Transverse colon (tissue), 4 donors: ENCODE measurements around the gene LRP1B. TPM values are rescaled to one million over a fixed set of nuclear protein-coding genes. Genes with fewer than 3 reads are reported as not detected.

Experiments used
- DNase-seq: peaks from one replicate; pipeline ENCODE4 v3.0.0-alpha.2; 2019
- H3K27ac ChIP-seq, 4 donors: fragments of 200-600 bp; sonication (generic); 2 replicates each; pipeline ENCODE4 v1.5.1; 2016 to 2018; ENCODE audit warnings: inconsistent platforms in 4 of 4
- H3K27me3 ChIP-seq: fragments of 200-600 bp; sonication (generic); 2 replicates; pipeline ENCODE4 v1.5.1; 2017; ENCODE audit warnings: inconsistent platforms
- H3K36me3 ChIP-seq, 4 donors: fragments of 200-600 bp; sonication (generic); 2 replicates each; pipeline ENCODE4 v1.5.1; 2017 to 2019; ENCODE audit warnings: inconsistent platforms in 4 of 4
- H3K4me1 ChIP-seq, 4 donors: fragments of 200-600 bp; sonication (generic); 2 replicates each; pipeline ENCODE4 v1.5.1; 2017 to 2020; ENCODE audit warnings: inconsistent platforms in 4 of 4
- H3K4me3 ChIP-seq, 4 donors: fragments of 200-600 bp; sonication (generic); 1 replicate in 1 of 4; 2 replicates in 3 of 4; pipeline versions ENCODE4 v1.5.1 to v1.6.1; 2017 to 2019; ENCODE audit warnings: inconsistent platforms in 4 of 4
- H3K9me3 ChIP-seq, 2 donors: fragments of 200-600 bp; sonication (generic); 2 replicates each; pipeline ENCODE4 v1.5.1; 2017 to 2019; ENCODE audit warnings: inconsistent platforms in 2 of 2
- CTCF ChIP-seq, 5 experiments: fragments of 200-600 bp in 3 of 5; fragments of 450-650 bp in 2 of 5; sonication (generic) in 3 of 5; IDR thresholded peaks; 1 replicate in 2 of 5; 2 replicates in 3 of 5; pipeline ENCODE4 v1.5.1; 2016 to 2017; ENCODE audit warnings: antibody characterized with exemption in 5 of 5, inconsistent platforms in 3 of 5, mild to moderate bottlenecking in 2 of 5, moderate library complexity in 1 of 5
- EP300 ChIP-seq: sonication (generic); formaldehyde crosslinking; IDR thresholded peaks from one replicate; pipeline ENCODE4 v1.6.1; 2017; ENCODE audit warnings: antibody characterized with exemption, low read depth
- POLR2A ChIP-seq: fragments of 450-650 bp; IDR thresholded peaks from one replicate; pipeline ENCODE4 v1.6.1; 2016; ENCODE audit warnings: antibody characterized with exemption, mild to moderate bottlenecking, moderate library complexity
- POLR2AphosphoS5 ChIP-seq, 3 donors: sonication (generic); formaldehyde crosslinking; IDR thresholded peaks; one replicate each; pipeline ENCODE4 v1.6.1; 2016; ENCODE audit warnings: antibody characterized with exemption in 3 of 3
- WGBS, 2 donors: methylation state at CpG; one replicate each; pipeline ENCODE4 v1.1.5; 2018; ENCODE audit warnings: low coverage in 1 of 2; 5-methylcytosine and 5-hydroxymethylcytosine counted together
- in situ Hi-C, 4 donors: fragments of 200-750 bp; cut with MboI; loops; one replicate each; pipeline versions ENCODE4 v1.15.0 to v1.15.1; 2017; ENCODE audit warnings: low sequenced_read_pairs in 3 of 4, low pct_ligation_motif_present in 1 of 4, low pct_unique_long_range_greater_than_20kb in 1 of 4
- intact Hi-C: fragments of 100-400 bp; cut with DNase I; formaldehyde crosslinking; loops from one replicate; pipeline ENCODE4 v1.15.1; 2023; ENCODE audit warnings: low total_unique reads
- total RNA-seq, 4 donors: library from RNA; depleted of rRNA; stranded (reverse); fragments of >200 nt; gene quantifications; one replicate each; pipeline ENCODE4 v1.1.0, GENCODE V29; 2016

The LRP1B gene
- total RNA-seq, 4 donors from 2014 or later: 0.48 to 5.4 (median 0.82) TPM; not detected in 1

DNA sequence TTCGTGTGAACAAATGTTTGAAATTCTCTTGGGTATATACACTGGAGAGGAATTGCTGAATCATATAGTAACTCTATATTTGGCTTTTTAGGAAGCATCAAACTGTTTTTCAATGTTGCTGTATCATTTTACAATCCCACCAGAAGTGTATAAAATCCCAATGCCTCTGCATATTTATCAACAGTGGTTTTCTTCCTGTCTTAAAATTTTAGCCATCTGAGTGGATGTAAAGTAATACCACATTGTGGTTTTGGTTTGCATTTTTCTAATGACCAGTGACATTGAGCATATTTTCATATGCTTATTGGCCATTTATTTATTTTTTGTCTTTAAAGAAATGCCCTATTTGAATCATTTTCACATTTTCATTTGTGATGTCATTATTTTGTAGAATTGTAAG, 22.8 kb upstream of the LRP1B start:
- no peak for DNase-seq
- H3K9me3 ChIP-seq: no peaks in the 10 kb centered on the region
- H3K36me3 ChIP-seq: no peaks in the 10 kb centered on the region
- no peak overlapping the region for H3K27ac ChIP-seq
- no peak for TF ChIP-seq POLR2A
- no peak for TF ChIP-seq EP300
- TF ChIP-seq CTCF (IDR thresholded peaks at IDR 0.05): no peak
- TF ChIP-seq POLR2AphosphoS5 (IDR thresholded peaks at IDR 0.05): no peak
- intact Hi-C loops (no loop called here), in situ Hi-C loops (no loop called here)
- no peaks in the 10 kb centered on the region for H3K4me1 ChIP-seq
- H3K4me3 ChIP-seq: no peak overlapping the region
- H3K27me3 ChIP-seq: no peaks in the 10 kb centered on the region
- WGBS, 2 donors: 67 to 80% methylated on average over 1 of the region's 1 CpG

- no peaks in the 10 kb centered on the region for H3K4me1 ChIP-seq
- no peaks in the 10 kb centered on the region for H3K9me3 ChIP-seq
- WGBS, 2 donors: 53 to 55% methylated on average over 1 of the region's 1 CpG
- H3K36me3 ChIP-seq: no peaks in the 10 kb centered on the region
- TF ChIP-seq POLR2AphosphoS5 (IDR thresholded peaks at IDR 0.05) (no peak), EP300 (no peak), POLR2A (no peak), CTCF (IDR thresholded peaks at IDR 0.05) (no peak)
- H3K27me3 ChIP-seq: no peaks in the 10 kb centered on the region
- H3K4me3 ChIP-seq: no peak overlapping the region
- intact Hi-C loops: no loop called here
- no peak for DNase-seq
- in situ Hi-C loops: no loop called here
- no peak overlapping the region for H3K27ac ChIP-seq
These were observed 19.6 kb upstream of the LRP1B start for GRCh38 chr2:142150453-142150852.

- no peak for DNase-seq
- in situ Hi-C loops: no loop called here
- Histone ChIP-seq H3K9me3 (no peaks in the 10 kb centered on the region), H3K27me3 (no peaks in the 10 kb centered on the region), H3K36me3 (no peaks in the 10 kb centered on the region), H3K4me1 (no peaks in the 10 kb centered on the region), H3K4me3 (no peak overlapping the region), H3K27ac (no peak overlapping the region)
- WGBS, 2 donors: 48 to 72% methylated on average over 2 of the region's 2 CpGs
- intact Hi-C loops: no loop called here
- TF ChIP-seq EP300 (no peak), POLR2AphosphoS5 (IDR thresholded peaks at IDR 0.05) (no peak), CTCF (IDR thresholded peaks at IDR 0.05) (no peak), POLR2A (no peak)
These were observed 13.7 kb upstream of the LRP1B start for GRCh38 chr2:142144547-142144946.

GRCh38 chr2:142142595-142142994, 11.8 kb upstream of the LRP1B start:
- Histone ChIP-seq H3K27me3 (no peaks in the 10 kb centered on the region), H3K4me1 (no peaks in the 10 kb centered on the region), H3K36me3 (no peaks in the 10 kb centered on the region), H3K4me3 (no peak overlapping the region), H3K27ac (no peak overlapping the region), H3K9me3 (no peaks in the 10 kb centered on the region)
- TF ChIP-seq POLR2AphosphoS5 (IDR thresholded peaks at IDR 0.05) (no peak), CTCF (IDR thresholded peaks at IDR 0.05) (no peak), EP300 (no peak), POLR2A (no peak)
- WGBS, 2 donors: 69 to 80% methylated on average over 2 to 3 of the region's 3 CpGs
- intact Hi-C loops (no loop called here), in situ Hi-C loops (no loop called here)
- DNase-seq: no peak
